HepG2 (cell line): Measurements from ENCODE around the gene ZSWIM8. TPM values are rescaled to one million over a fixed set of nuclear protein-coding genes. Genes with fewer than 3 reads are reported as not detected.

Experiments used
- ATAC-seq: fragments of 200-7000 bp; cut with Tn5 transposase; 3 replicates; pipeline ENCODE4 v1.9.1; 2020; ENCODE audit warnings: mild to moderate bottlenecking, moderate library complexity
- BruUV-seq: library from RNA; stranded (reverse); fragments of 400-500 nt; replicated peaks from 2 replicates; lab custom pipeline; 2021; lab: Mats Ljungman, UMichigan
- CTCF ChIA-PET: fragments of 300-600 bp; formaldehyde crosslinking; extraction: SDS; loops from one replicate; lab custom pipeline; 2021; ENCODE audit warnings: low total read pairs, inconsistent platforms, low intra/inter-chr PET ratio; lab: Yijun Ruan, JAX
- POLR2A ChIA-PET: fragments of 350-600 bp; sonication (Branson Sonifier 250); formaldehyde crosslinking; loops from one replicate; lab custom pipeline; 2020; ENCODE audit warnings: antibody characterized with exemption, inconsistent platforms; lab: Yijun Ruan, JAX
- DNase-seq: peaks from one replicate; pipeline ENCODE4 v3.0.0-alpha.2; 2015; ENCODE audit warnings: low spot score
- FAIRE-seq: peaks from 3 replicates; lab custom pipeline; 2011; peaks lifted over from hg19 to GRCh38; lab: Jason Lieb, UNC
- H2AFZ ChIP-seq: one replicate; pipeline ENCODE4 v1.6.1; 2011; ENCODE audit warnings: low read length, inconsistent platforms
- H3K27ac ChIP-seq: fragments of 300-600 bp; 3 replicates; pipeline ENCODE4 v1.8.0; 2011; ENCODE audit warnings: mixed run types, mild to moderate bottlenecking, mixed read lengths, low read length, inconsistent platforms; ENCODE audit not compliant: insufficient read depth; ENCODE audit errors: extremely low read length
- H3K27me3 ChIP-seq, 2 experiments: fragments of 200-600 bp in 1 of 2; 2 replicates in 1 of 2; 3 replicates in 1 of 2; pipeline versions ENCODE4 v1.6.0 to v1.8.0; 2011; ENCODE audit warnings: low read length in 2 of 2, mild to moderate bottlenecking in 2 of 2, moderate library complexity in 2 of 2, inconsistent platforms in 1 of 2; ENCODE audit not compliant: insufficient read depth in 2 of 2, control insufficient read depth in 1 of 2
- H3K36me3 ChIP-seq, 2 experiments: fragments of 200-600 bp in 1 of 2; replicated peaks in 1 of 2; 2 replicates in 1 of 2; 3 replicates in 1 of 2; pipeline versions ENCODE4 v1.5.1 to v1.8.0; 2011; ENCODE audit warnings: low read length in 2 of 2, inconsistent platforms in 1 of 2; ENCODE audit not compliant: insufficient read depth in 2 of 2, control insufficient read depth in 1 of 2
- H3K4me1 ChIP-seq: 2 replicates; pipeline ENCODE4 v1.5.1; 2012; ENCODE audit warnings: low read length, inconsistent platforms; ENCODE audit not compliant: insufficient read depth
- H3K4me2 ChIP-seq: 2 replicates; pipeline ENCODE4 v1.6.0; 2011; ENCODE audit warnings: low read depth, low read length, inconsistent platforms
- H3K4me3 ChIP-seq, 3 experiments: fragments of 200-600 bp in 1 of 3; sonication (generic), shearing (Covaris generic) in 1 of 3; replicated peaks in 1 of 3; 2 replicates each; pipeline ENCODE4 v1.5.1; 2011 to 2016; ENCODE audit warnings: low read length in 3 of 3, inconsistent platforms in 2 of 3, low read depth in 2 of 3, mild to moderate bottlenecking in 2 of 3, control low read depth in 1 of 3, mixed read lengths in 1 of 3; ENCODE audit not compliant: insufficient read depth in 1 of 3
- H3K79me2 ChIP-seq: one replicate; pipeline ENCODE4 v1.6.1; 2011; ENCODE audit warnings: low read length, inconsistent platforms; ENCODE audit not compliant: insufficient read depth
- H3K9ac ChIP-seq: 2 replicates; pipeline ENCODE4 v1.6.0; 2011; ENCODE audit warnings: mild to moderate bottlenecking, low read depth, low read length, inconsistent platforms; ENCODE audit not compliant: insufficient read depth
- H3K9me3 ChIP-seq: 2 replicates; pipeline ENCODE4 v1.5.1; 2012; ENCODE audit warnings: mild to moderate bottlenecking, low read length
- H4K20me1 ChIP-seq: 2 replicates; pipeline ENCODE4 v1.6.0; 2011; ENCODE audit warnings: inconsistent platforms, mild to moderate bottlenecking, low read length, moderate library complexity; ENCODE audit not compliant: insufficient read depth
- CTCF ChIP-seq: sonication (generic); formaldehyde crosslinking; IDR thresholded peaks from 2 replicates; pipeline ENCODE4 v1.5.0; 2020; ENCODE audit warnings: mild to moderate bottlenecking, missing genetic modification reagents, moderate library complexity
- GATAD2A ChIP-seq: IDR thresholded peaks from 2 replicates; pipeline ENCODE4 v1.6.1; 2016
- HNRNPUL1 ChIP-seq: fragments of 200-400 bp; formaldehyde crosslinking; IDR thresholded peaks from 2 replicates; pipeline ENCODE4 v1.6.1; 2017; ENCODE audit warnings: low read depth, mild to moderate bottlenecking, low read length, moderate library complexity
- KDM5A ChIP-seq: fragments of 200-600 bp; sonication (generic); IDR thresholded peaks from 2 replicates; pipeline ENCODE4 v1.7.0; 2018; ENCODE audit warnings: antibody characterized with exemption, mild to moderate bottlenecking, low read length, borderline replicate concordance
- NFKBIZ ChIP-seq: IDR thresholded peaks from 2 replicates; pipeline ENCODE4 v1.6.1; 2018; ENCODE audit warnings: missing genetic modification reagents, missing compliant biosample characterization
- STAG1 ChIP-seq: sonication (generic); formaldehyde crosslinking; IDR thresholded peaks from 2 replicates; pipeline ENCODE4 v1.4.0; 2020; ENCODE audit warnings: missing genetic modification reagents
- TAF1 ChIP-seq: sonication (generic); formaldehyde crosslinking; IDR thresholded peaks from 2 replicates; pipeline ENCODE4 v1.4.0; 2020; ENCODE audit warnings: missing genetic modification reagents
- THAP9 ChIP-seq: sonication (generic); formaldehyde crosslinking; IDR thresholded peaks from 2 replicates; pipeline ENCODE4; 2020; ENCODE audit warnings: missing genetic modification reagents, mild to moderate bottlenecking, borderline replicate concordance
- ZBTB7A ChIP-seq: sonication (generic); formaldehyde crosslinking; IDR thresholded peaks from 2 replicates; pipeline ENCODE4 v1.8.0; 2022; ENCODE audit warnings: mild to moderate bottlenecking, missing genetic modification reagents
- ZNF589 ChIP-seq: sonication (generic); formaldehyde crosslinking; conservative IDR thresholded peaks from 2 replicates; pipeline ENCODE4 v1.8.0; 2022; ENCODE audit warnings: mild to moderate bottlenecking, moderate library complexity, missing genetic modification reagents
- ZNF740 ChIP-seq: sonication (generic); formaldehyde crosslinking; IDR thresholded peaks from 2 replicates; pipeline ENCODE4 v1.4.0; 2020; ENCODE audit warnings: missing genetic modification reagents
- WGBS: methylation state at CpG from one replicate; pipeline ENCODE4 v1.1.6; 2017; ENCODE audit warnings: low lambda C conversion rate; 5-methylcytosine and 5-hydroxymethylcytosine counted together
- in situ Hi-C: cut with HindIII; loops from 2 replicates; pipeline ENCODE4 v1.10.0; 2017; ENCODE audit warnings: low pct_unique_long_range_greater_than_20kb; ENCODE audit not compliant: extremely low pct_ligation_motif_present
- intact Hi-C: fragments of 100-400 bp; cut with micrococcal nuclease; formaldehyde crosslinking; loops from one replicate; pipeline ENCODE4 v1.10.0; 2022; ENCODE audit not compliant: unreplicated experiment
- polyA plus RNA-seq, 8 experiments: library from polyadenylated mRNA; depleted of rRNA in 3 of 8; stranded (reverse) in 7 of 8; unstranded in 1 of 8; fragments of >200 nt; fragmentation: Illumina TruSeq in 4 of 8; extraction: Trizol in 4 of 8; gene quantifications; 2 replicates each; pipeline versions ENCODE4 v1.2.1 to v1.2.3, GENCODE V29; 2011 to 2016; ENCODE audit warnings: low read depth in 4 of 8, missing spikeins in 1 of 8, mixed read lengths in 1 of 8; ENCODE audit not compliant: insufficient read depth in 1 of 8
- total RNA-seq, 5 experiments: library from RNA; depleted of rRNA; stranded (reverse); fragments of >200 nt; fragmentation: Illumina TruSeq; extraction: Trizol; gene quantifications; 2 replicates each; pipeline ENCODE4 v1.2.3, GENCODE V29; 2016; ENCODE audit warnings: low read depth in 1 of 5
- TF ChIP-seq, protein P1 (sequence below): sonication (generic); formaldehyde crosslinking; IDR thresholded peaks from 2 replicates; pipeline ENCODE4 v1.5.1; 2020; ENCODE audit warnings: missing genetic modification reagents, mild to moderate bottlenecking, borderline replicate concordance
- TF ChIP-seq, protein P2 (sequence below): sonication (generic); formaldehyde crosslinking; conservative IDR thresholded peaks from 2 replicates; pipeline ENCODE4 v1.4.0; 2020; ENCODE audit warnings: missing genetic modification reagents

ZSWIM8 gene
- total and polyA plus RNA-seq, 2 of the 13 experiments (the other 11 are each of a cell fraction or from before 2014, with no cell fraction given) = 39.9 to 98.2 TPM

DNA sequence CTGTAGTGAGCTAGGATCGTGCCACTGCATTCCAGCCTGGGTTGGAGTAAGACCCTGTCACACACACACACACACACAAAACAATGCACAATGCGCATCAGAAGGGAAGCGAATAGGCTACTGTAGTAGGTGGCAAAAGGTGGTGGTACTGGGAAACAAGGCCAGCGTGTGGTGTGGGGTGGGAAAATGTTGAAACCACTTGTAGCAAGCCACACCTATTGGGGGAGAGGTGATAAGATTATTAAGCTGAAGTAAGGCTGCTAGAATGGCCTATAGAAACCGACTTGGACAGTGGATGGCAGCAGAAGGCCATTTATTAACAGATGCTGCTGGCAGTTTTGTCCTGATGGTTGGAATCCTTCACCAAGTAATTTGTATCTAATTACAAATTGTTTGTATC is 10.8 kb upstream of the ZSWIM8 start:
- ATAC-seq (0 out of 3 replicates have a peak, but pooled peaks have one; percentile 5), DNase-seq (peak; percentile 18), FAIRE-seq (no peak)
- no peak overlapping the region for H3K27ac ChIP-seq
- CTCF ChIA-PET = no interaction called here
- peaks cover 10 to 29% of the 10 kb centered on the region in 2 experiments for H3K36me3 ChIP-seq
- no peak overlapping the region for H2AFZ ChIP-seq
- WGBS = 50% methylated on average over 5 of the region's 5 CpGs
- peak overlapping the region; percentile 95 for H3K4me2 ChIP-seq
- peak overlapping the region; percentile 80 for H3K9ac ChIP-seq
- peaks cover 7% of the 10 kb centered on the region; the same call in 1 of the 2 replicates for H4K20me1 ChIP-seq
- H3K4me3 ChIP-seq = peak overlapping the region; percentile 68 to 84 (median 77)
- in situ Hi-C loops (no loop called here), intact Hi-C loops (loop anchor here (5.0 kb wide), 1 partner anchor 103 kb away; no protein-coding TSS in a partner anchor)
- H3K79me2 ChIP-seq = peaks cover 39% of the 10 kb centered on the region
- POLR2A ChIA-PET = no interaction called here
- no peaks in the 10 kb centered on the region for H3K9me3 ChIP-seq
- peaks cover 25% of the 10 kb centered on the region for H3K4me1 ChIP-seq
- no peaks in the 10 kb centered on the region; a peak in 1 of 5 replicates for H3K27me3 ChIP-seq
- no peak for TF ChIP-seq THAP9 (CRISPR knock-in tag)
- no peak for TF ChIP-seq ZNF589 (CRISPR knock-in tag)
- peak; percentile 32; the same call in 1 of the 2 replicates for TF ChIP-seq STAG1 (CRISPR knock-in tag)
- TF ChIP-seq ZBTB7A (CRISPR knock-in tag) = no peak
- no peak for TF ChIP-seq HNRNPUL1
- no peak for TF ChIP-seq NFKBIZ (CRISPR knock-in tag)
- TF ChIP-seq ZNF740 (CRISPR knock-in tag) = no peak
- TF ChIP-seq, protein P1, sequence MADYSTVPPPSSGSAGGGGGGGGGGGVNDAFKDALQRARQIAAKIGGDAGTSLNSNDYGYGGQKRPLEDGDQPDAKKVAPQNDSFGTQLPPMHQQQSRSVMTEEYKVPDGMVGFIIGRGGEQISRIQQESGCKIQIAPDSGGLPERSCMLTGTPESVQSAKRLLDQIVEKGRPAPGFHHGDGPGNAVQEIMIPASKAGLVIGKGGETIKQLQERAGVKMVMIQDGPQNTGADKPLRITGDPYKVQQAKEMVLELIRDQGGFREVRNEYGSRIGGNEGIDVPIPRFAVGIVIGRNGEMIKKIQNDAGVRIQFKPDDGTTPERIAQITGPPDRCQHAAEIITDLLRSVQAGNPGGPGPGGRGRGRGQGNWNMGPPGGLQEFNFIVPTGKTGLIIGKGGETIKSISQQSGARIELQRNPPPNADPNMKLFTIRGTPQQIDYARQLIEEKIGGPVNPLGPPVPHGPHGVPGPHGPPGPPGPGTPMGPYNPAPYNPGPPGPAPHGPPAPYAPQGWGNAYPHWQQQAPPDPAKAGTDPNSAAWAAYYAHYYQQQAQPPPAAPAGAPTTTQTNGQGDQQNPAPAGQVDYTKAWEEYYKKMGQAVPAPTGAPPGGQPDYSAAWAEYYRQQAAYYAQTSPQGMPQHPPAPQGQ (CRISPR knock-in tag) = no peak
- 0 out of 2 replicates have a peak, but pooled peaks have one; percentile 46 for TF ChIP-seq KDM5A
- TF ChIP-seq CTCF (CRISPR knock-in tag) = peak; percentile 51
- TF ChIP-seq, protein P2, sequence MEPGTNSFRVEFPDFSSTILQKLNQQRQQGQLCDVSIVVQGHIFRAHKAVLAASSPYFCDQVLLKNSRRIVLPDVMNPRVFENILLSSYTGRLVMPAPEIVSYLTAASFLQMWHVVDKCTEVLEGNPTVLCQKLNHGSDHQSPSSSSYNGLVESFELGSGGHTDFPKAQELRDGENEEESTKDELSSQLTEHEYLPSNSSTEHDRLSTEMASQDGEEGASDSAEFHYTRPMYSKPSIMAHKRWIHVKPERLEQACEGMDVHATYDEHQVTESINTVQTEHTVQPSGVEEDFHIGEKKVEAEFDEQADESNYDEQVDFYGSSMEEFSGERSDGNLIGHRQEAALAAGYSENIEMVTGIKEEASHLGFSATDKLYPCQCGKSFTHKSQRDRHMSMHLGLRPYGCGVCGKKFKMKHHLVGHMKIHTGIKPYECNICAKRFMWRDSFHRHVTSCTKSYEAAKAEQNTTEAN (CRISPR knock-in tag) = no peak
- no peak for TF ChIP-seq GATAD2A
- TF ChIP-seq TAF1 (CRISPR knock-in tag) = no peak
- TF ChIP-seq, all 625 proteins: peak for 3
- BruUV-seq = no TSS peak
